Activated CD8-positive, alpha-beta memory T cell treated with anti-CD3 and anti-CD28 coated beads for 4 hours (primary cell): ENCODE results near the gene POLD4.

ENCODE experiments used
- DNase-seq, 2 donors: peaks; one replicate each; pipeline ENCODE4 v3.0.0-alpha.2; 2020; ENCODE audit warnings: low read depth in 2 of 2

POLD4 gene

GRCh38 chr11:67389477-67389876, 36.1 kb upstream of the POLD4 start:
- DNase-seq: no peak

GRCh38 chr11:67387518-67387917, 34.2 kb upstream of the POLD4 start:
- DNase-seq: no peak

- DNase-seq: no peak
These were observed 33.7 kb upstream of the POLD4 start for GRCh38 chr11:67387069-67387468.

- DNase-seq: no peak
These were observed 31.6 kb upstream of the POLD4 start for GRCh38 chr11:67384851-67385366.

- DNase-seq: peak; percentile 68 to 71
These were observed 29.2 kb upstream of the POLD4 start for GRCh38 chr11:67382276-67383136.

- no peak for DNase-seq
These were observed 28.1 kb upstream of the POLD4 start for GRCh38 chr11:67381244-67381972.

- no peak for DNase-seq
These were observed 26.0 kb upstream of the POLD4 start for GRCh38 chr11:67379061-67380058.

GRCh38 chr11:67378544-67378943, 25.2 kb upstream of the POLD4 start:
- no peak for DNase-seq

- DNase-seq: no peak
These were observed 23.8 kb upstream of the POLD4 start for GRCh38 chr11:67376873-67377808.

GRCh38 chr11:67376063-67376820, 22.9 kb upstream of the POLD4 start:
- DNase-seq: no peak

GRCh38 chr11:67375320-67376055, 22.1 kb upstream of the POLD4 start:
- DNase-seq: no peak

- DNase-seq: no peak
These were observed 21.4 kb upstream of the POLD4 start for GRCh38 chr11:67374571-67375281.

GRCh38 chr11:67373648-67374570, 20.6 kb upstream of the POLD4 start:
- peak; percentile 62 to 70 for DNase-seq

- DNase-seq: no peak
These were observed 19.8 kb upstream of the POLD4 start, which contains the start of gene CLCF1 for GRCh38 chr11:67372993-67373647. Gene CLCF1 (minus strand): TSS chr11:67373598. CDS start chr11:67373539, 59 bp downstream.

GRCh38 chr11:67372321-67372992, 19.1 kb upstream of the POLD4 start:
- DNase-seq: no peak

- no peak for DNase-seq
These were observed 18.6 kb upstream of the POLD4 start for GRCh38 chr11:67371911-67372320.
